ENCODE data around the gene RAC3.

Gene RAC3

DNA sequence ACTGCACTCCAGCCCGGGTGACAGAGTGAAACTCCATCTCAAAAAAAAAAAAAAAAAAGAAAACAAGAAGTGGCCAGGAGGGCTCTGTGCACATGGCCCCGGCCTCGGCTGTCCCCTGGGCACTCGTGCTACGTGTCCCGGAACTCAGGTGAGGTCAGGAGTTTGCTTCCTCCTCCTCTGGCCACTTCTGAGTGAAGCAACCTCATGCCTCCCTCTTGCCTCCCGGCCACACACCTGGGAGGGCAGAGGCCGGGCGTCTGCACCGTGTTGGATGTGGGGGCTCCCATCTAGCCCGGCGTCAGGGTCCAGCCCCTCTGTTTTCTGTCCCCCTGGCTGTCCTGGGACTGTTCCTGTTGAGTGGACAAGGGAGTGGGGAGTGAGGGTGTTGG lies 31.9 kb upstream of the RAC3 start:
- H3K36me3 ChIP-seq (ENCODE audit: control insufficient read depth, insufficient read depth, low read length), result peaks cover 9% of the 10 kb centered on the region

DNA sequence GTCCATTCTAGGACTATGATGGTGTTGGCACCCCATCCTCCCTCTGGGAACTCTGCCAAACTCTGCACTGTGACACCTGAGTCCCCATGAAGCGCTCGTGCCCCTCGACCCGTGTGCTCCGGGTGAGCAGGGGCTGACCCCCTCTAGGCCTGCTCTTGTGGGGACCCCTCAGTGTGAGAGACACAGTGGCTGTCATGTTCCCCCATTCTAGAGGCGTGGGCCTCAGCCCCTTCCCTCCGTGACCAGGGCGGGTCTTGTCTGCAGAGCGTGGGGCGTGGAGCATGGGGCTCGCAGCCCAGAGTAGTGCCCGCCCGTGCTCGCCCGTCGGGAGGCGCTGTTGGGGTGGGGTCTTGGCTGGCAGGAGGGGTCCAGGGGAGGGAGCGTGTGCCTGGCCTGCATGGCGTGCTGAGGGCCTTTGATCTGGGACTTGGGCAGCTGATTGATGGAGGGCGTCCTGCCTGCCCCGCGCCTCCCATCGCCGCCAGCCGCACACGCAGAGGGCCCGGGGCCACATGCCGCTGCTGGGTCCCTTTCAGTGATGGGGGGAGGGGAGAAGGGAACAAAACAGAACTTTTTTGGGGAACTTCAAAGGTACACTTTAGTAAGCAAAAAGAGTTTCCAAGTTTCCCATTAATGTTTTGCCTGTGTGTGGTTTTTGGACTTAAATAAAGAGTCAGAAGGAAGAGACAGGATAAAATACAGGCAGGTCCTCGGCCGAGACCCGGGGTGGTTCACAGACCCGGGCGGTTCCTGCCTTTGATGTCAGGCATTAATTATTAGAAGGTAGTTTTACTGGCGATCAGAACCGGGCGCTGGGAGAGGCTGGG lies 31.3 kb upstream of the RAC3 start:
- no peak overlapping the region for H3K4me3 ChIP-seq (ENCODE audit: insufficient read depth, low read depth, low read length, poor library complexity, severe bottlenecking)
- peaks cover 9% of the 10 kb centered on the region for H3K36me3 ChIP-seq (ENCODE audit: control insufficient read depth, insufficient read depth, low read length)
- H3K27ac ChIP-seq (ENCODE audit: insufficient read depth, low read length, poor library complexity, severe bottlenecking), result no peak overlapping the region
- DNase-seq, result no peak
- H3K9me3 ChIP-seq (ENCODE audit: control insufficient read depth, low read length), result no peaks in the 10 kb centered on the region
- H3K4me1 ChIP-seq (ENCODE audit: control insufficient read depth, insufficient read depth, low read length, poor library complexity, severe bottlenecking), result no peaks in the 10 kb centered on the region
- H3K27me3 ChIP-seq (replicated peaks; ENCODE audit: control insufficient read depth, insufficient read depth, low read length, poor library complexity, severe bottlenecking), result no peaks in the 10 kb centered on the region

More for the DNA sequence above, 31.9 kb upstream of the RAC3 start:
- DNase-seq, result no peak
- H3K4me1 ChIP-seq (ENCODE audit: control insufficient read depth, insufficient read depth, low read length, poor library complexity, severe bottlenecking), result no peaks in the 10 kb centered on the region
- H3K27ac ChIP-seq (ENCODE audit: insufficient read depth, low read length, poor library complexity, severe bottlenecking), result no peak overlapping the region
- H3K9me3 ChIP-seq (ENCODE audit: control insufficient read depth, low read length), result no peaks in the 10 kb centered on the region
- no peaks in the 10 kb centered on the region for H3K27me3 ChIP-seq (replicated peaks; ENCODE audit: control insufficient read depth, insufficient read depth, low read length, poor library complexity, severe bottlenecking)
- H3K4me3 ChIP-seq (ENCODE audit: insufficient read depth, low read depth, low read length, poor library complexity, severe bottlenecking), result no peak overlapping the region

DNA sequence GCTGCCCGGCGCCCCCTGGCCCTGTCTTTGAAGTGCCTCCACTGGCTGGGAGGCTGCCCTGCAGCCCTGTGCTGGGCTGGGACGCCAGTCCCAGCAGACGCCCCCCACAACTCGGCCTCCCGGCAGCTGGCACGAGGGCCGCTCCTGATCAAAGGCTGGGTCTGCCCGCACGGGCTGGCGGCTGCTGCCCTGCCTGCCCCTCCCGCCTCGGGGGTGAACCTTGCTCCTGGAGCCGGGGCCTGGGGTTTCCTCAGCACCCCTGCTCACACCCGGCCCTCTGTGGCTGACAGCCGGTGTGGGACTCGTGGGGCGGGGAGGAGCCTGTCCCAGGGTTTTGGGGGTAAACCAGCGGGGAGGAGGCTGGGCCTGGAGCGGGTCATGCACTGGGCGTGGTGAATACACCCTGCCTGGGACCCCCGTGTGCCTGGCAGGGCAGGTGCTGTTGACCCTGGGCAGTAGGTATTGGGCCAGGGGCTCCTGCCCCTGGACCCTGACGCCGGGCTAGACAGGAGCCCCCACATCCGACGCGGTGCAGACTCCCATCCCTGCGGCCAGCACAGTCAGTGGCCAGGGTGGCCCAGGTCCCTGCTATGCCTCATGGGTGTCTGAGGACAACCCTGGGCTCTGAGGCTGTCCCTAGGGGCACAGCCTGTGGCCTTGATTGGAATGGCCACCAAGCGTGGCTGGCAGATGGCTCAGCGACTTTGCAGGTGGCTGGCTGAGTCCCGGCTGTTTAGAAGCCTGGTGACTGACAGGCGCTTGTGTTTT lies 30.5 kb upstream of the RAC3 start:
- H3K4me1 ChIP-seq (ENCODE audit: control insufficient read depth, insufficient read depth, low read length, poor library complexity, severe bottlenecking), result no peaks in the 10 kb centered on the region
- peaks cover 9% of the 10 kb centered on the region for H3K36me3 ChIP-seq (ENCODE audit: control insufficient read depth, insufficient read depth, low read length)

DNA sequence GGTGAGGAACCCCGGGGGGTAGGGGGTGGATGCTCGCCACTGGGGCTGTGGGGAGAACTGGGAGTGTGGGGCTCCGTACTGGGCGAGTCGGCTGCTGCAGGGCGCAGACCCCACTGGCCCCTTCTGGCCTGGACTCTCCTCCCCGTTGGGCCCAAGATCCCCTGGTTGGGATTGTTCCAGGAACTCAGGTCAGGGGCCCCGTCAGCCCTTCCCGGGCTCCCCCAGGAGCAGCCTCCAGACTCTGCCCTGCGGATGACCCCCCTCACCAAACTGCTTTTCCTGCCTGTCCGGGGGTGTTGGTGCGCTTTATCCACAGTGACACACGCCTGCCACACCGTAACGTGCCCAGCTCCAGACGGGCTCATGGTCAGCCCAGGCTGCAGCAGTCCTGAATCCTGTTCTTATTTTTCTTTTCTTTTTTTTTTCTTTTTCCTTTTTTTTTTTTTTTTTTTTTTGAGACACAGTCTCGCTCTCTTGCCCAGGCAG lies 29.9 kb upstream of the RAC3 start:
- Histone ChIP-seq H3K27me3 (replicated peaks; ENCODE audit: control insufficient read depth, insufficient read depth, low read length, poor library complexity, severe bottlenecking) (no peaks in the 10 kb centered on the region), H3K4me1 (ENCODE audit: control insufficient read depth, insufficient read depth, low read length, poor library complexity, severe bottlenecking) (no peaks in the 10 kb centered on the region), H3K27ac (ENCODE audit: insufficient read depth, low read length, poor library complexity, severe bottlenecking) (no peak overlapping the region), H3K9me3 (ENCODE audit: control insufficient read depth, low read length) (no peaks in the 10 kb centered on the region), H3K4me3 (ENCODE audit: insufficient read depth, low read depth, low read length, poor library complexity, severe bottlenecking) (no peak overlapping the region), H3K36me3 (ENCODE audit: control insufficient read depth, insufficient read depth, low read length) (peaks cover 2% of the 10 kb centered on the region)
- DNase-seq, result no peak

More for the DNA sequence above, 30.5 kb upstream of the RAC3 start:
- no peaks in the 10 kb centered on the region for H3K27me3 ChIP-seq (replicated peaks; ENCODE audit: control insufficient read depth, insufficient read depth, low read length, poor library complexity, severe bottlenecking)
- no peak overlapping the region for H3K27ac ChIP-seq (ENCODE audit: insufficient read depth, low read length, poor library complexity, severe bottlenecking)
- no peak overlapping the region for H3K4me3 ChIP-seq (ENCODE audit: insufficient read depth, low read depth, low read length, poor library complexity, severe bottlenecking)
- no peaks in the 10 kb centered on the region for H3K9me3 ChIP-seq (ENCODE audit: control insufficient read depth, low read length)
- no peak for DNase-seq

DNA sequence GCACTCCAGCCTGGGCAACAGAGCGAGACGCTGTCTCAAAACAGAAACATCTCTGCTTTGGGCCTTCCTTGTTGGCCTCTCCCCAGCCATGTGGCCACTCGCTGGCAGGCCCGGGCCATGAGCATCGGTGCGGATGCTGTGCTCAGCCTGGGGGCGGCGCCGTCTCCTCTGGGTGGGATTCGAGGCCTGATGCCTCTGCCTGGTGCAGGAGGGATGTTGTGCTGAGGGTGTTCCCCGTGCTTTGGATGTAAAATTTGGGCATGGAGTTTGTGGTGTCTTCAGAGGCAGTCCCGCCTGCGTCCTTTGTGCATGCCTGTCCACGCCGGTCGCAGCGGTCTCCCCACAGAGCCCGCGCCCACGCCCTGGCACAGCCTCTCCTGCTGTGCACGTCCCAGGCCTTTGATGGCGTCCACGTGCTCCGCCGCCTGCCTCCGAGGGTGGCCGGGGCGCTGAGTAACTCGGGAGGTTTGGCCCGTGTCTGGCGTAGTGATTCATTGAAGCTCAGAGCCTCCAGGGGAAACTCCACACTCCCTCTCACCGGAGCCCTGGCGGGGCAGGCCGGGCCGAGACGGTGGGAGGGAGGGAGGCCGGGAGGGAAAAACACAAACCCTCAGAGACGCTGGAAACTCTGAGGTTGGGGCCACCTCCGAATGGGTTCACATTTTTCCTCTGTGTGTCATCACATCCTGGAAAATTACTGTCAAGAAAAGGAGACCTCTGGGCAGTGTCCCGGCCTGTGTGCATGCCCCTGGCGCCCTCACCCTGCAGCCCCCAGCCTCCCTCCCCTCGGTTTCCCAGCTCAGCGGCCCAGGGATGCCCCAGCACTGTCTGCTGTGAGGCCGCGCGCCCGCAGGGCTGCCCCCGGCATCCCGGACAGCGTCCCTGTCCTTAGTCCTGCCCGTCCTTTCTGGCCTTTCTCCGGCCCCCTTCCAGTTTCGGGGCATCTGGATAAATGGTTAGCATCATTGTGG lies 27.8 kb upstream of the RAC3 start:
- Histone ChIP-seq H3K27ac (ENCODE audit: insufficient read depth, low read length, poor library complexity, severe bottlenecking) (no peak overlapping the region), H3K9me3 (ENCODE audit: control insufficient read depth, low read length) (no peaks in the 10 kb centered on the region), H3K27me3 (replicated peaks; ENCODE audit: control insufficient read depth, insufficient read depth, low read length, poor library complexity, severe bottlenecking) (no peaks in the 10 kb centered on the region), H3K4me3 (ENCODE audit: insufficient read depth, low read depth, low read length, poor library complexity, severe bottlenecking) (no peak overlapping the region), H3K36me3 (ENCODE audit: control insufficient read depth, insufficient read depth, low read length) (no peaks in the 10 kb centered on the region), H3K4me1 (ENCODE audit: control insufficient read depth, insufficient read depth, low read length, poor library complexity, severe bottlenecking) (no peaks in the 10 kb centered on the region)
- no peak for DNase-seq

DNA sequence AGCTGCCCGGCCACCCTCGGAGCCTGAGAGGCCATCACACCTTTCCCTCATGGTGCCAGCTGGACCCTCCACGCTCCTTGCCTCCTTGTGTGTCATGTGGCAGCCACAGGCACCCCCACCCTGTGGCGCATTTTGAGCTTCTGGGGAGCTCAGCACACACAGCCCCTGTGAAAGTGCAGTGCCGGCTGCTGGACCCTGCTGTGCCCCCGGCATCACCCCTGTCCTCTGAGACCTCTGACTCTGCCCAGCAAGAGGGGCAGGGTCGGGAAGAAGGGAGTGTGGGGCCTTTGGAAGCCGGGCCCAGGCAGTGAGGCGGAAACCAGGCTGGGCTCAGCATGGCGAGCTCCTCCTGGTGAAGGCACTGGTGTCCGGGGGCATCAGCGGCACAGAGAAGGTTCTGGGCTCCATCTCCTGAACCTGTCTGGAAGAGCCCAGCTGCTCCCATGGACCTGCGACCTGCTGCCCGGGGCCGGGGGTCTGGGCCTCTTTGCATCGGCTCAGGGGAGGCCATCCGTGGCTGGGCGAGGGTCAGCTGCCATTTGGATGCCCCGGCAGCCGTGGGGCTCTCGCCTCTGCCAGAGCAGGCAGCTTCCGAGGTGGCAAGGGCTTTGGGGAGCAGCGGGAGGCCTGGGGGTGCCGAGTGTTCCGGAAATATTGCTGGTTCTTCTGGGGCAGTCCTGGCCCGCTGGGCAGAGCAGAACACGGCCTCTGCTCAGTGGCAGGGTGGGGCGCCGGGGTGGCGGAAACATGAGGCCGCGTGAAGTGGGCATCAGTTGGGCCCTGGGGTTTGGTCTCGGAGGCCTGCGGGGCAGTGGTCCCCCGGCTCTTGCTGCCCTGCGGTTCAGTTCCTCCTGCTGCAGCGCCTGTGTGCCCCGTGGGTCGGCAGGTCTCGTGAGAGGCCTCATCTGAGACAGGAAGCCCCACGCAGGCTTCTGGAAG lies 26.7 kb upstream of the RAC3 start:
- Histone ChIP-seq H3K9me3 (ENCODE audit: control insufficient read depth, low read length) (no peaks in the 10 kb centered on the region), H3K4me1 (ENCODE audit: control insufficient read depth, insufficient read depth, low read length, poor library complexity, severe bottlenecking) (no peaks in the 10 kb centered on the region), H3K27ac (ENCODE audit: insufficient read depth, low read length, poor library complexity, severe bottlenecking) (no peak overlapping the region), H3K4me3 (ENCODE audit: insufficient read depth, low read depth, low read length, poor library complexity, severe bottlenecking) (no peak overlapping the region), H3K27me3 (replicated peaks; ENCODE audit: control insufficient read depth, insufficient read depth, low read length, poor library complexity, severe bottlenecking) (no peaks in the 10 kb centered on the region), H3K36me3 (ENCODE audit: control insufficient read depth, insufficient read depth, low read length) (no peaks in the 10 kb centered on the region)
- DNase-seq, result no peak

DNA sequence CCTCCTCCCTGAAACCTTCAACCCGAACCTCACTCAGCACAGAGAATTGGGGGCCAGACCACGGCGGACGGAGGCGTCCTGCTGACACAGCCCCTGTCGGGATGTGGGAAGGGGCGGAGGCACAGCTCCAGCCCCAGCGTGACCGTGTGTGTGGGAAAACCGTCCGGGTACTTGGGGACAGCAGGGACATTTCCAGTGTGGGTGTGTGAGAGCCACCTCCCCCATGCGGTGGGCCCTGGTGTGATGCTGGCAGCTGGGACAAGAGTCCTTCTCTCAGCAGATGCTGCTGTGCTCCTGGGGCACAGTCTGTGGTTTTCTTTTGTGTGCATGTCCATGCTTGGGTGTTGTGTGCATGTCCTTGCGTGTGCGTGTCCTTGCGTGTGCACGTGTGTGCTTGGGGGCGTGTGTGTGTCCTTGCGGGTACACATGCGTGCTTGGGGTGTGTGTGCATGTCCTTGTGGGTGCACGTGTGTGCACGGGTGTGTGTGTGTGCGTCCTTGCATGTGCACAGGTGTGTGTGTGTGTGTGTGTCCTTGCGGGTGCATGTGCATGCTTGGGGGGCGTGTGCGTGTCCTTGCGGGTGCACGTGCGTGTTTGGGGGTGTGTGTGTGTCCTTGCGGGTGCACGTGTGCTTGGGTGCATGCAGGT lies 25.7 kb upstream of the RAC3 start:
- DNase-seq, result no peak
- Histone ChIP-seq H3K4me1 (ENCODE audit: control insufficient read depth, insufficient read depth, low read length, poor library complexity, severe bottlenecking) (no peaks in the 10 kb centered on the region), H3K27ac (ENCODE audit: insufficient read depth, low read length, poor library complexity, severe bottlenecking) (no peak overlapping the region), H3K9me3 (ENCODE audit: control insufficient read depth, low read length) (no peaks in the 10 kb centered on the region), H3K27me3 (replicated peaks; ENCODE audit: control insufficient read depth, insufficient read depth, low read length, poor library complexity, severe bottlenecking) (no peaks in the 10 kb centered on the region), H3K4me3 (ENCODE audit: insufficient read depth, low read depth, low read length, poor library complexity, severe bottlenecking) (no peak overlapping the region), H3K36me3 (ENCODE audit: control insufficient read depth, insufficient read depth, low read length) (no peaks in the 10 kb centered on the region)

DNA sequence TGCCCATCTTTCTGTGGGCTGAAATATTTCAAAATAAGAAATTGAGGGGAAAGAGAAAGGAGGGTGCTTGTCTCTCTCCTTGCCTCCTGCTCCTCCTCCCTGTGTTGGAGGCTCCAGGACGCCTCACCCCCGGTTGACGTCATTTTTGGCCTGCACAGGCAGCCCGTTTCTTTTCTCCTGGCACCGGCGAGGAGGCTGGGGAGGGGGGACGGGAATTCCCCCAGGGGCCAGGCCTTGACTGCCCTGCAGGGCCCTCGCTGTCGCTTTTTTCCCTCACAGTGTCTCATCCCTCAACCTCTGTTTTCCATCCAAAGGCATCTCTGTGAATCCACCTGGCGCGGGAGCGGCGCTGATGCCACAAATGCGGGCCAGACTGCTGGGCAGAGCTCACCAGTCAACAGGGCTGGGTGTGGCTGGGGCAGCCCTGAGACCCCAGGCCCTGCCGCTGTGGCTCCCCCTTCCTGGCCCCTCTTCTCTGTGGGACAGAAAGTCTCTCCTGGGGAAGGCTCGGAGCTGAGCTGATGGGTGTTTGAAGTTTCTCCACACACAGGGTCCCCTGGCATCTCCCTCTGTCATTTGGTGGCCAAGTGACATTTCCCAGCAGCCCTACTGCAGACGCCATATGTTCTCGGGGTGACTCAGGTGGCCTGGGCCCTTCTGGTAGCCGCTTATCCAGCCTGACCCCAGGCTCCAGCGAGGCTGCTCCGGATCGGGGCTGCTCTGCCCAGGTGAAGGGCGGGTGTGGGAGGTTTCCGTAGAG lies 24.8 kb upstream of the RAC3 start:
- no peak for DNase-seq
- Histone ChIP-seq H3K36me3 (ENCODE audit: control insufficient read depth, insufficient read depth, low read length) (no peaks in the 10 kb centered on the region), H3K27me3 (replicated peaks; ENCODE audit: control insufficient read depth, insufficient read depth, low read length, poor library complexity, severe bottlenecking) (no peaks in the 10 kb centered on the region), H3K9me3 (ENCODE audit: control insufficient read depth, low read length) (no peaks in the 10 kb centered on the region), H3K27ac (ENCODE audit: insufficient read depth, low read length, poor library complexity, severe bottlenecking) (no peak overlapping the region), H3K4me1 (ENCODE audit: control insufficient read depth, insufficient read depth, low read length, poor library complexity, severe bottlenecking) (no peaks in the 10 kb centered on the region), H3K4me3 (ENCODE audit: insufficient read depth, low read depth, low read length, poor library complexity, severe bottlenecking) (no peak overlapping the region)

All from effector memory CD4-positive, alpha-beta T cell (primary cell).